Stimulated activated naive CD8-positive, alpha-beta T cell treated with anti-CD3 and anti-CD28 coated beads, Interleukin-15, Interleukin-2, amounts not matched to agents 100 U/mL and 50 U/mL, for 24 hours (primary cell): ENCODE measurements around the gene PLPP1.

ENCODE experiments used
- ATAC-seq: fragments of 150-1000 bp; cut with Tn5 transposase; one replicate; pipeline ENCODE4 v1.10.0; 2021
- DNase-seq: peaks from one replicate; pipeline ENCODE4 v3.0.0; 2021

Gene PLPP1

GRCh38 chr5:55502759-55503158 lies 32.0 kb downstream of the PLPP1 start:
- DNase-seq (no peak), ATAC-seq (no peak)

GRCh38 chr5:55498457-55498856 lies 36.3 kb downstream of the PLPP1 start:
- no peak for ATAC-seq
- no peak for DNase-seq

- ATAC-seq, result no peak
Observed at GRCh38 chr5:55497712-55498111, 37.1 kb downstream of the PLPP1 start.

GRCh38 chr5:55495216-55495615 lies 39.5 kb downstream of the PLPP1 start:
- no peak for DNase-seq
- ATAC-seq, result no peak

More at GRCh38 chr5:55497712-55498111, 37.1 kb downstream of the PLPP1 start:
- DNase-seq, result no peak

- DNase-seq (no peak), ATAC-seq (no peak)
Observed at GRCh38 chr5:55492449-55492848, 42.3 kb downstream of the PLPP1 start.

GRCh38 chr5:55485073-55485472 lies 49.7 kb downstream of the PLPP1 start:
- DNase-seq, result no peak

GRCh38 chr5:55484531-55484930 lies 50.2 kb downstream of the PLPP1 start:
- ATAC-seq (no peak), DNase-seq (no peak)

More at GRCh38 chr5:55485073-55485472, 49.7 kb downstream of the PLPP1 start:
- ATAC-seq, result no peak

GRCh38 chr5:55483885-55484284 lies 50.9 kb downstream of the PLPP1 start:
- no peak for DNase-seq
- ATAC-seq, result no peak

GRCh38 chr5:55481293-55481855 lies 53.4 kb downstream of the PLPP1 start:
- no peak for DNase-seq
- ATAC-seq, result no peak

- DNase-seq, result no peak
- no peak for ATAC-seq
Observed at GRCh38 chr5:55480781-55481180, 54.0 kb downstream of the PLPP1 start.

- ATAC-seq (no peak), DNase-seq (no peak)
Observed at GRCh38 chr5:55472642-55473041, 62.1 kb downstream of the PLPP1 start.

GRCh38 chr5:55471468-55471867 lies 63.3 kb downstream of the PLPP1 start:
- DNase-seq, result no peak
- no peak for ATAC-seq

- DNase-seq (no peak), ATAC-seq (no peak)
Observed at GRCh38 chr5:55470282-55470681, 64.5 kb downstream of the PLPP1 start.

- no peak for DNase-seq
- ATAC-seq, result no peak
Observed at GRCh38 chr5:55469839-55470238, 64.9 kb downstream of the PLPP1 start.

- DNase-seq, result no peak
- no peak for ATAC-seq
Observed at GRCh38 chr5:55467862-55468551, 66.8 kb downstream of the PLPP1 start.

- ATAC-seq (no peak), DNase-seq (no peak)
Observed at GRCh38 chr5:55463613-55464012, 71.2 kb downstream of the PLPP1 start.

- DNase-seq (no peak), ATAC-seq (no peak)
Observed at GRCh38 chr5:55459572-55459971, 75.2 kb downstream of the PLPP1 start.

GRCh38 chr5:55456216-55456895 lies 78.4 kb downstream of the PLPP1 start:
- peak; percentile 80 for ATAC-seq
- DNase-seq, result no peak

- DNase-seq (no peak), ATAC-seq (no peak)
Observed at GRCh38 chr5:55454282-55454681, 80.5 kb downstream of the PLPP1 start.

- DNase-seq, result no peak
- no peak for ATAC-seq
Observed at GRCh38 chr5:55453211-55453610, 81.6 kb downstream of the PLPP1 start.

- ATAC-seq, result no peak
- DNase-seq, result no peak
Observed at GRCh38 chr5:55451976-55452375, 82.8 kb downstream of the PLPP1 start.

GRCh38 chr5:55450050-55450765 lies 84.6 kb downstream of the PLPP1 start:
- ATAC-seq, result no peak
- no peak for DNase-seq
